AML-193 (cell line): ENCODE results near the gene PPP3CA.

Experiments
- DNase-seq, 2 experiments: peaks; one replicate each; lab custom pipeline; 2025; lab: John Stamatoyannopoulos, UW

The PPP3CA gene

DNA sequence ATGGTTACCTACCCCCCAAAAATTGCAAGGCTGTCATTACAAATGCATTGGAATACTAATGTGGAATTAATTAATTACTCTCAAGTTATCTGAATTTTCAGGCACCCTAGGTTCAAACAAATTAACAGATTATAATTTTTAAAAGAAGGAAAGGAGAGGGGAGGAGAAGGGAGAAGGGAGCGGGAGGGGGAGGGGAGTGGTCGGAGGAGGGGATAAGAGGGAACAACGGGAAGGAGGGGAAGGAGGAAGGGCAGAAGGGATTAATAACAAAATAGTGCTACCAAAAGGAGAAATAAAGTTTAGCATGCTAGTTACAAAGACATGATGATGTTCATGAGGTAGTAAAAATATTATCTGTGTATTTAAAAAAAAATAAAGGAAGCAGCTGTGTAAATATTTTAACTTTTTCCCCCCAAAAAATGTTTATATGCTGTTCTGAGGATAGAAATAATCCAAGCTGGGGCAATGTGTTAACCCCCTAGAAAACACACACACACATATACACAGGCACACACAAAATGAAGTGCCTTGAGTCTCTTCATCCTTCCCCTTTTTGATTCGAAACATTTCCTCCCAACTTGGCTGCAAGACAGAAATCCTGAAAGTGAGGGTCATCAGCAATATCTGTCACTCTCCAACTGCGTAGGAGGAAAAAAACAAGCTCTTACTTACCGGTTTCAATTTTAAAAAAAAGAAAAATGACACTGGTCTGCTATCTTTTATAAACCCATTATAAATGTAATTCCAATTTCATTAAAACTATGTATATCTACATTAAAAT is 58.8 kb downstream of the PPP3CA start:
- DNase-seq = peak; percentile 33 to 46

- no peak for DNase-seq
Measured at GRCh38 chr4:101287324-101287723, 60.0 kb downstream of the PPP3CA start.

DNA sequence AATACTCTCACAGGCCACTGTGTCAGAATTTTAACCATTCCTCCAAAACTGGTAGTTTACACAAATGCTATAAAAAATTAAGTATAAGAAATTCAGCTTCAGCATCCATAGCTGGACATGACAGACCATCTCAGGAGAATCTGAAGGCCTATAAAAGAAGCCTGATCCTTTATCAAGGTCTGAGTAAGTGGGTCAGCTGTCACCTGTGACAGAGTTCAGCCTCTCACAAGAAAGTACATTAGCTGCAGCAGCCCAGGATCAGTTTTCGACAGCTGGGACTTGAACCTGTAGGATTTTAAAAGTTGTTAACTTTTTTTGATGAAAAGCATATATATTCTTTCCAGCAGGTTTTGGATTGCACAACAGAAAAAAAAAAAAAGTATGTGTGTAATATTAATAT is 60.7 kb downstream of the PPP3CA start:
- no peak for DNase-seq

DNA sequence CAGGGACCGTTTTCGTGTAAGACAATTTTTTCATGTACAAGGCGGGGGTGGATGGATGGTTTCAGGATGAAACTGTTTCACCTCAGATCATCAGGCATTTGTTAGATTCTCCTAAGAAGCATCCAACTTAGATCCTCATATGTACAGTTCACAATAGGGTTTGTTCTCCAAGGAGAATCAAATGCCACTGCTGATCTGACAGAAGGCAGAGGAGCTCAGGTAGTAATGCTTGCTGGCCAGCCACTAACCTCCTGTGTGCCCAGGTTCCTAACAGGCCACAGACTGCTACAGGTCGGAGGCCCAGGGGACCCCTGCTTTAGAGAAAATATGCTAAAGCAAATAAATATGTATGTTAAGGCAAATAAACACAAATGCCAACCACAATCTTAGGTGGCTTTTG is 61.3 kb downstream of the PPP3CA start:
- DNase-seq = no peak

DNA sequence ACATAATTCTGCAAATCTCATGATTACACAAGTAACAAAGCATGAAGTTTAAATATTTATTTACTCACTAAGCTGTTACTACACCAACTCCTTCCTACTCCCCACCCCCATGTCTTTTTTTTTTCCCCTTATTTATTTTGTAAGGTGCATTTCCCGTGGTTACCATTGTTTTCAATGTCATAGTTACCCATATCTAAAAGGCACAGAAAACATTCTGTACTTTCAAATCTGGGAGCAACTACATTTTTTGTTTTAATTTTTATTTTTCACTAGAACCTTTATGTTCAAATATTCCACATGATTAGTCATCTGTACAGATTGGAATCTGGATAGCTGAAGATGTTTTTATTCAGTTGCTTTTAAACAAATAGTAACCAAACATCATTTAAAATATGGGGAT is 62.8 kb downstream of the PPP3CA start:
- DNase-seq = no peak

- DNase-seq = no peak
Measured at GRCh38 chr4:101283434-101283833, 63.9 kb downstream of the PPP3CA start.

GRCh38 chr4:101282076-101282844 is 65.1 kb downstream of the PPP3CA start:
- DNase-seq = peak; percentile 48 to 60

DNA sequence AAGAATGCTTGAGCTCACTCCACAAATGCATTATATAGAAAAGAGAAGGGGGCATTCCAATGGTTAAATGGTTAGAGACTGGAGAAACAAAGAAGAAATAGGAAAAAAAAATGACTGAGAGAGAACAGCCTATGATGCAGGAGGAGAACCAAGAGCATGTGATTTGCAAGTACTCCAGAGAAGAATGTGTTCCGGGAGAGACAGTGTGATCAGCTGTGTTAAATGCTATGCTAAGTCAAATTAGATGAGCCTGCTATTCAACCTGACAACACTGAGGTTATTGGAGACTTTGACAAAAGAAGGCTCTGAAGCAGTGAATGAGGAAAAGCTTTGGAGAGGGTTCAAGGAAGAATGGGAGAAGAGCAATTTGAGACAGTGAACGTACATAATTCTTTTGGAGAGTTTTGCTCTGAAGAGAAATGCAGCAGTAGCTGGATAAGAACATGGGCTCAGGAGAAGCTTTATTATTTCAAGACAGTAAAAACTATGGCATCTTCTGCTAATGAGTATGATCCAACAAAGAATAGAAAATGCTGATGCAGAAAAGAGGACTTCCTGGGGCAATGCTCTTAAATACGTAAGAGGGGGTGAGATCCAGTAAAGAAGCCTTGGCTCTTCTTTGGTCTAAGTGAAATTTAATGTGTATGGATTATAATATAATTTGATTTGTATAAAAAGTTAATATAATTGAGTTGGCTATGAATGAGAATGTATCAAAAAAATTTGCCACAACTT is 66.3 kb downstream of the PPP3CA start:
- DNase-seq = no peak

DNA sequence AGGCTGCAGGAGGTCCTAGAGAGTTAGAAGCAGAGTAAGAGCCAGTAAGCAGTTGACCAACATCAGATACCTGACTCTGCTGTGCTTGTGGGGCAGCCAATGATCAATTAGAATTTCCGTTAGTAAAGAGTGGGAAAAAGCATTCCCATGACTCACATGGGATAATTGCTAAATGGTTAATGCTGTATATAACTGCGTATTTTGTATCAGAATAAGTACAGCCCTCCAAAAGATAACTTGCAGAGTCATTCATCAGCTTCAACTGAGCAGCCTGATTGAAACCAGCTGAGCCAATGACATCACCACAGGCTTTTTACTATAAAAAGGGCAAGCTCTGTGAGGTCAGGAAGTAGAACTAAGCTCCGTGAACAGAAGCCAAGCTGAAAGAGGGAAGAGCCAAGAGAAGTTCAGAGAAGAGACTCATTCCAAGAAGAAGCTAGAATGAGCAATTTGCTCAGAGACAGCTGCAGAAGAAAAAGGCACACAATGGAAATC is 67.9 kb downstream of the PPP3CA start:
- no peak for DNase-seq

GRCh38 chr4:101277671-101278070 is 69.7 kb downstream of the PPP3CA start:
- no peak for DNase-seq

- no peak for DNase-seq
Measured at GRCh38 chr4:101276661-101277060, 70.7 kb downstream of the PPP3CA start.

DNA sequence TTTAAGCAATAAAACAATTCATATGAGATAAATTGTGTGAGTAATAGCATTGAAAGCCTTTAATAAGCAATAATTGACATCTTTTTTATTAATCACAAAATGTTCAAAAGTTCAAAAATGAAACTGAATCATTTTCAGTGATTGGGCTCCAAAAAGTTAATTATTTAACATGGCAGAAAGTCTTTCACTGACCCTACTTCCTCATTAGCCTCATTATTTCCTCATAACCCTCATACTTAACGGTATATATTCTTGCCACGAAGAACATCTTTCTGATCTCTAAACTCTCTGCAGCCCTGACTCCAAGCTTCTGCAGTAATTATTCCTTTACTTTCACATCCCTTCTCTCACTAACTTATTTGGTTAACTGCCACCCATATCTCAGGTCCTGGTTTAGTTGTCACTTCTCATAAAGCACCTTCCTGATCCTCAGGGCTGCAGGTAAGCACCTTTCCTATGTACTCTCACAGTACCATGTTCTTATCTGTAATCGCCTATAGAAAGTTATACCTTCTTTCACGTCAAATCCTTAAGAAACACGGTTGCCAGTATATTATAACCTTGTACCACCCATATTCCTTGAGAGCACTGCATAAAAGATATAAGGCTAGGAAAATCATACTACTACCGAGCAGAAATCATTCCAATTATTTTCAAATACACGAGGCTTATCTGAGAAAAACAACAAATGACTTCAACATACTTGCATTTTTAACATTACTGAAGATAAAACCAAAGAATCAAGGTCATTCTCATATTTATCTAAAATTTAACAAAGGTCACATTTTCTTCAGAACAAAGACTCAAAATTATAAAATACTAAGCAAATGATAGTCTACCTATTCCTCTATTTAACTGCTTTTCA is 72.2 kb downstream of the PPP3CA start:
- DNase-seq = peak; percentile 66 to 71

DNA sequence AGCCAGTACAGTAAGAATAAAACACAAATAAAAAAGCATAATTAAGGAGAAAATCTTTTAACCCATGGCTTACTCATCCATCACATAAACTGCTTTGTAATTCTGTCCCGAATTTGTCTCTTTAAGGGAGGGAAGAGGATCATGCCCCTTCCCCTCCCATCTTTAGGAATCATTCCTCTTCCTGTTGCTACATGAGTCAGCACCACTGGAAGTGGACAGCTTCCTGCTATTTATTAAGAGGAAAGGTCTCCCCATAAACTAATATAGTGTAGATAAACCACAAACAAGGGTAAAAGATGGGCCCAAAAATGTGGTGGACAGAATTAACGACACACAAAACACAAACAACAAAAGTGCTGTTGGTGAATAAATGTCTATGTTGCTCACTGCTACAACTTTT is 75.8 kb downstream of the PPP3CA start:
- DNase-seq = no peak

GRCh38 chr4:101269682-101270081 is 77.6 kb downstream of the PPP3CA start:
- DNase-seq = no peak

- DNase-seq = no peak
Measured at GRCh38 chr4:101265816-101266172, 81.5 kb downstream of the PPP3CA start.

- no peak for DNase-seq
Measured at GRCh38 chr4:101264993-101265815, 82.1 kb downstream of the PPP3CA start.

GRCh38 chr4:101264512-101264911 is 82.8 kb downstream of the PPP3CA start:
- no peak for DNase-seq

DNA sequence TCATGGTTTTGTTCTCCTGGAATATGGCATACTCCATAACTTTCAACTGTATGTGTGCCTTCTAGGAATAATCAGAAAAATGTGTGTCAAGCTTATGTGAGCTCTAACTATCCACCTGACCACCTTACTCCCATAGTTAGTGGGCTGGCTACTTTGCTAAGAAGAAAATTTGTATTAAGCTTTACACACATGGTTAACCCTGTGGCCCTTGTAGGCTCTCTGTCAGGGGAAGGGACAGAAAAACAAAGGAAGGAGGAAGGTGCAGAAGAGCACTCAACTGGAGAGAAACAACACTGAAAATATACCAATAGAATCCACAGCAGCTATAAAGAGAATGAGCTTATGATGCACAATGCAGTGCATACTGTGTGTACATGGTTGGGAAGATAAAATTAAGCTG is 84.6 kb downstream of the PPP3CA start:
- no peak for DNase-seq

- DNase-seq = no peak
Measured at GRCh38 chr4:101259876-101260275, 87.5 kb downstream of the PPP3CA start.

GRCh38 chr4:101258883-101259282 is 88.4 kb downstream of the PPP3CA start:
- DNase-seq = peak; percentile 40 to 52

- no peak for DNase-seq
Measured at GRCh38 chr4:101256222-101256621, 91.1 kb downstream of the PPP3CA start.
